SK-N-MC (cell line): ENCODE results near the gene PTPN14.

Experiments used
- EZH2 ChIP-seq: fragments of 200-600 bp; sonication (generic); IDR thresholded peaks from one replicate; pipeline ENCODE4 v1.6.1; 2017; ENCODE audit warnings: antibody characterized with exemption
- FOXP2 ChIP-seq: optimal IDR thresholded peaks from 2 replicates; pipeline ENCODE3; 2011; ENCODE audit warnings: mild to moderate bottlenecking, moderate library complexity; ENCODE audit not compliant: insufficient read depth; ENCODE audit errors: extremely low read length, control extremely low read depth
- POLR2AphosphoS5 ChIP-seq: IDR thresholded peaks from 2 replicates; pipeline ENCODE4 v1.6.1; 2012; ENCODE audit warnings: mild to moderate bottlenecking, low read depth, low read length, borderline replicate concordance

GRCh38 chr1:214300149-214300780 lies 251.1 kb downstream of the PTPN14 start:
- no peak for TF ChIP-seq POLR2AphosphoS5
- TF ChIP-seq EZH2, result no peak
- no peak for TF ChIP-seq FOXP2
